ENCODE measurements around the gene PPP2R3B.

DNA sequence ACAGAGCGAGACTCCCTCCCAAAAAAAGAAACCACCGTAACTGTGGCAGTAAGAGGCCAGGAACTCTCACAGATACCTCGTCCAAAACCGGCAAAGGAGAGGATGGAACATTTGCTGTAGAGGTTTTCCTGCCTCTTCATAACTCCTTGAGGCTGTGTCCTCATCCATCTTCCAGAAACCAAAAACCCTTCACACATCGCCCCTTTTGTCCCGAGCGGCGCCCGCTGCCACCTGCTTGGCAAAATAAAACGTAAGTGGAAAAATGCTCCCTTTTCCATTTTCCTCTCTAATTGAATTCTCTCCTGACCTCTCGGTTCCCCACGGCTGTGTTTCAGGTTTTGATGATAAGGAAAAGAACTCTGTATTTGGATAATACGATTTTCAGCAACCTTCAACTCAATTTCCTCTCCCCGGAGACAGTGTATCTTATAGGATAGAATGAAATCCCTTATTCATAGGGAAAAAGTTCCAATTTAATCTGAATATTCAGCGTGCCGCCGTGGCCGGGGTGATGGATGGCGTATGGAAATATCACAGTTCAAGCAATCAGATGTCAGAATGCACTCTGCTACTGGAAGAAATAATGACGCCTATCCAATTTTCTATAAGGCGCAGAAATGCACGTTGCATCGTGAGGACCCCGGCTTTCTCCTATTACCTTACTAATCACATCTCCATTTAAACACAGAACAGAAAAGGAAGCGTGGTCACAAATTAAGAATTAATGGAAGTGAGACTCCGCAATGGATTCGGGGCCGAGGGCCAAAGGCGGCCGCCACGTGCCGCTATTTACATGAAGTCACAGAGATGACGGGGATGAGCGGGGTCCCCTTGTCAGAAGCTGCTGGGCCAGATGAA, 5.2 kb upstream of the PPP2R3B start:
- TF ChIP-seq ZNF2 (tag by site-specific recombination; IDR thresholded peaks at IDR 0.05) (no peak), CTCF (tag by site-specific recombination; IDR thresholded peaks at IDR 0.05) (no peak)
- TF ChIP-seq, protein P1, sequence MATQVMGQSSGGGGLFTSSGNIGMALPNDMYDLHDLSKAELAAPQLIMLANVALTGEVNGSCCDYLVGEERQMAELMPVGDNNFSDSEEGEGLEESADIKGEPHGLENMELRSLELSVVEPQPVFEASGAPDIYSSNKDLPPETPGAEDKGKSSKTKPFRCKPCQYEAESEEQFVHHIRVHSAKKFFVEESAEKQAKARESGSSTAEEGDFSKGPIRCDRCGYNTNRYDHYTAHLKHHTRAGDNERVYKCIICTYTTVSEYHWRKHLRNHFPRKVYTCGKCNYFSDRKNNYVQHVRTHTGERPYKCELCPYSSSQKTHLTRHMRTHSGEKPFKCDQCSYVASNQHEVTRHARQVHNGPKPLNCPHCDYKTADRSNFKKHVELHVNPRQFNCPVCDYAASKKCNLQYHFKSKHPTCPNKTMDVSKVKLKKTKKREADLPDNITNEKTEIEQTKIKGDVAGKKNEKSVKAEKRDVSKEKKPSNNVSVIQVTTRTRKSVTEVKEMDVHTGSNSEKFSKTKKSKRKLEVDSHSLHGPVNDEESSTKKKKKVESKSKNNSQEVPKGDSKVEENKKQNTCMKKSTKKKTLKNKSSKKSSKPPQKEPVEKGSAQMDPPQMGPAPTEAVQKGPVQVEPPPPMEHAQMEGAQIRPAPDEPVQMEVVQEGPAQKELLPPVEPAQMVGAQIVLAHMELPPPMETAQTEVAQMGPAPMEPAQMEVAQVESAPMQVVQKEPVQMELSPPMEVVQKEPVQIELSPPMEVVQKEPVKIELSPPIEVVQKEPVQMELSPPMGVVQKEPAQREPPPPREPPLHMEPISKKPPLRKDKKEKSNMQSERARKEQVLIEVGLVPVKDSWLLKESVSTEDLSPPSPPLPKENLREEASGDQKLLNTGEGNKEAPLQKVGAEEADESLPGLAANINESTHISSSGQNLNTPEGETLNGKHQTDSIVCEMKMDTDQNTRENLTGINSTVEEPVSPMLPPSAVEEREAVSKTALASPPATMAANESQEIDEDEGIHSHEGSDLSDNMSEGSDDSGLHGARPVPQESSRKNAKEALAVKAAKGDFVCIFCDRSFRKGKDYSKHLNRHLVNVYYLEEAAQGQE (tag by site-specific recombination; IDR thresholded peaks at IDR 0.05) = no peak
